Kidney (tissue), 14 donors: ENCODE results near the gene ELOVL6. TPM values are rescaled to one million over a fixed set of nuclear protein-coding genes. Genes with fewer than 3 reads are reported as not detected.

Source experiments
- DNase-seq, 5 donors: peaks; one replicate each; pipeline ENCODE4 v3.0.0-alpha.2; 2013 to 2020
- FAIRE-seq: peaks from 2 replicates; lab custom pipeline; 2012; peaks lifted over from hg19 to GRCh38; lab: Jason Lieb, UNC
- H3K27ac ChIP-seq, 2 donors: one replicate each; pipeline ENCODE4 v1.7.0; 2013; ENCODE audit warnings: low read depth in 2 of 2, low read length in 2 of 2, inconsistent platforms in 1 of 2
- H3K27me3 ChIP-seq: one replicate; pipeline ENCODE4 v1.7.1; 2013; ENCODE audit warnings: low read length, inconsistent platforms; ENCODE audit not compliant: control insufficient read depth, insufficient read depth
- H3K36me3 ChIP-seq, 3 donors: one replicate each; pipeline versions ENCODE4 v1.7.0 to v1.7.1; 2013; ENCODE audit warnings: low read length in 3 of 3, control low read depth in 1 of 3, inconsistent platforms in 1 of 3; ENCODE audit not compliant: insufficient read depth in 3 of 3, control insufficient read depth in 2 of 3
- H3K4me1 ChIP-seq, 3 donors: one replicate each; pipeline versions ENCODE4 v1.7.0 to v1.7.1; 2013; ENCODE audit warnings: low read length in 3 of 3, inconsistent platforms in 1 of 3, low read depth in 1 of 3; ENCODE audit not compliant: control insufficient read depth in 2 of 3, insufficient read depth in 2 of 3
- H3K4me3 ChIP-seq, 3 donors: one replicate each; pipeline versions ENCODE4 v1.7.0 to v1.8.1; 2013; ENCODE audit warnings: low read length in 3 of 3, control low read depth in 1 of 3, inconsistent platforms in 1 of 3
- H3K9ac ChIP-seq, 3 donors: one replicate each; pipeline versions ENCODE4 v1.7.0 to v1.7.1; 2013; ENCODE audit warnings: low read length in 3 of 3, control low read depth in 1 of 3, inconsistent platforms in 1 of 3
- H3K9me3 ChIP-seq, 3 donors: one replicate each; pipeline versions ENCODE4 v1.7.0 to v1.7.1; 2013; ENCODE audit warnings: low read length in 3 of 3, control low read depth in 1 of 3, inconsistent platforms in 1 of 3; ENCODE audit not compliant: control insufficient read depth in 2 of 3, insufficient read depth in 1 of 3
- CTCF ChIP-seq: IDR thresholded peaks from 3 replicates; pipeline ENCODE4 v1.5.1; 2012; ENCODE audit warnings: mild to moderate bottlenecking, moderate library complexity, borderline replicate concordance; ENCODE audit not compliant: insufficient read depth; ENCODE audit errors: extremely low read depth
- intact Hi-C: fragments of 100-400 bp; cut with DNase I; formaldehyde crosslinking; loops from one replicate; pipeline ENCODE4 v1.11.1; 2022
- polyA plus RNA-seq: library from polyadenylated mRNA; stranded (reverse); fragments of 350-450 nt; fragmentation: Illumina TruSeq; extraction: RNeasy Lipid Tissue Mini Kit (QIAGEN cat#74804); gene quantifications from one replicate; pipeline ENCODE4 v1.2.3, GENCODE V29; 2014; ENCODE audit warnings: low read depth, low replicate concordance; ENCODE audit not compliant: insufficient read depth
- total RNA-seq: library from RNA; stranded (reverse); fragmentation: NEBNext Ultra II Directional; extraction: Animal tissue kit (Norgen Biotek cat#: 25700); gene quantifications from one replicate; pipeline ENCODE4 v1.2.1, GENCODE V29; 2021
- donor health status: control.
- donor health status: control.
- donor health status: control.
- donor health status: control.
- donor health status: control.
- donor health status: DM: yes; HTN: yes; CAD: no.
- donor health status: Normal renal cell carcinoma (clear cell type).

ELOVL6 gene
- total and polyA plus RNA-seq, 2 donors from 2014 or later: 10.7 to 21.5 TPM

GRCh38 chr4:110134269-110134869 lies 64.0 kb downstream of the ELOVL6 start:
- intact Hi-C loops: no loop called here
- Histone ChIP-seq H3K4me1 (no peaks in the 10 kb centered on the region), H3K4me3 (no peak overlapping the region), H3K9ac (no peak overlapping the region), H3K27me3 (no peaks in the 10 kb centered on the region), H3K36me3 (no peaks in the 10 kb centered on the region), H3K9me3 (no peaks in the 10 kb centered on the region), H3K27ac (no peak overlapping the region)
- TF ChIP-seq CTCF: no peak
- FAIRE-seq: no peak
- DNase-seq: no peak

- no peaks in the 10 kb centered on the region for H3K27me3 ChIP-seq
- no peak overlapping the region for H3K27ac ChIP-seq
- no peak for DNase-seq
- no peak for TF ChIP-seq CTCF
- no peaks in the 10 kb centered on the region for H3K4me1 ChIP-seq
- no peak overlapping the region for H3K9ac ChIP-seq
- H3K4me3 ChIP-seq: no peak overlapping the region
- H3K9me3 ChIP-seq: no peaks in the 10 kb centered on the region
- intact Hi-C loops: no loop called here
- no peaks in the 10 kb centered on the region for H3K36me3 ChIP-seq
- no peak for FAIRE-seq
Measured at GRCh38 chr4:110132816-110133719, 65.3 kb downstream of the ELOVL6 start.

- no peaks in the 10 kb centered on the region for H3K27me3 ChIP-seq
- no peaks in the 10 kb centered on the region for H3K4me1 ChIP-seq
- H3K9me3 ChIP-seq: no peaks in the 10 kb centered on the region
- DNase-seq: no peak
- no peak for TF ChIP-seq CTCF
- H3K36me3 ChIP-seq: no peaks in the 10 kb centered on the region
- no peak for FAIRE-seq
- intact Hi-C loops: no loop called here
- no peak overlapping the region for H3K9ac ChIP-seq
- H3K27ac ChIP-seq: no peak overlapping the region
- H3K4me3 ChIP-seq: no peak overlapping the region
Measured at GRCh38 chr4:110131916-110132315, 66.5 kb downstream of the ELOVL6 start.
